Mucosa of descending colon (tissue), 3 donors: ENCODE results near the gene TMEM17. TPM values are rescaled to one million over a fixed set of nuclear protein-coding genes. Genes with fewer than 3 reads are reported as not detected.
A peak's percentile ranks its signal among the peaks of the same experiment; 100 is the strongest.

Experiments used
- ATAC-seq: fragments of 200-7000 bp; cut with Tn5 transposase; one replicate; pipeline ENCODE4 v1.9.1; 2020; ENCODE audit warnings: mild to moderate bottlenecking, moderate library complexity
- DNase-seq, 3 donors: peaks; one replicate each; pipeline ENCODE4 v3.0.0-alpha.2; 2020
- H3K36me3 ChIP-seq: fragments of 200-600 bp; one replicate; pipeline ENCODE4 v1.8.0; 2021; ENCODE audit warnings: low read depth, mild to moderate bottlenecking
- H3K4me1 ChIP-seq: fragments of 200-600 bp; one replicate; pipeline ENCODE4 v1.8.0; 2021; ENCODE audit warnings: low read depth, mild to moderate bottlenecking
- H3K4me3 ChIP-seq: fragments of 200-600 bp; one replicate; pipeline ENCODE4 v1.8.0; 2021; ENCODE audit warnings: mild to moderate bottlenecking
- H3K9me3 ChIP-seq: fragments of 200-600 bp; one replicate; pipeline ENCODE4 v1.8.0; 2021; ENCODE audit warnings: mild to moderate bottlenecking
- CTCF ChIP-seq: fragments of 200-600 bp; IDR thresholded peaks from one replicate; pipeline ENCODE4 v1.8.0; 2022; ENCODE audit warnings: antibody characterized with exemption, mild to moderate bottlenecking
- intact Hi-C, 2 donors: fragments of 100-400 bp; cut with DNase I in 1 of 2; cut with micrococcal nuclease in 1 of 2; formaldehyde crosslinking; loops; one replicate each; pipeline versions ENCODE4 v1.11.0 to v1.11.1; 2022; cut with DNase I, micrococcal nuclease
- total RNA-seq, 3 donors: library from RNA; stranded (reverse); fragmentation: NEBNext Ultra II Directional in 2 of 3; extraction: Animal tissue kit (Norgen Biotek cat#: 25700) in 2 of 3; gene quantifications; one replicate each; pipeline versions ENCODE4 v1.2.1 to v1.2.4, GENCODE V29; 2021 to 2023
- donor health status: DM: no; HTN: no; CAD: no; lungs with moderate emphysema.
- donor health status: DM: no; HTN: no; CAD: no.
- donor health status: DM: no; HTN: yes; CAD: no.

The TMEM17 gene
- total RNA-seq, 3 donors from 2014 or later: 0.61 to 1.2 (median 0.70) TPM

- DNase-seq (no peak), ATAC-seq (no peak)
- TF ChIP-seq CTCF: no peak
- peaks cover 3% of the 10 kb centered on the region for H3K4me1 ChIP-seq
- intact Hi-C loops: no loop called here
- no peaks in the 10 kb centered on the region for H3K36me3 ChIP-seq
- no peaks in the 10 kb centered on the region for H3K9me3 ChIP-seq
- no peak overlapping the region for H3K4me3 ChIP-seq
Measured at GRCh38 chr2:62482558-62483352, 23.2 kb downstream of the TMEM17 start.

- intact Hi-C loops: no loop called here
- Histone ChIP-seq H3K36me3 (no peaks in the 10 kb centered on the region), H3K4me3 (no peak overlapping the region)
Measured at GRCh38 chr2:62479917-62480316, 26.1 kb downstream of the TMEM17 start.

DNA sequence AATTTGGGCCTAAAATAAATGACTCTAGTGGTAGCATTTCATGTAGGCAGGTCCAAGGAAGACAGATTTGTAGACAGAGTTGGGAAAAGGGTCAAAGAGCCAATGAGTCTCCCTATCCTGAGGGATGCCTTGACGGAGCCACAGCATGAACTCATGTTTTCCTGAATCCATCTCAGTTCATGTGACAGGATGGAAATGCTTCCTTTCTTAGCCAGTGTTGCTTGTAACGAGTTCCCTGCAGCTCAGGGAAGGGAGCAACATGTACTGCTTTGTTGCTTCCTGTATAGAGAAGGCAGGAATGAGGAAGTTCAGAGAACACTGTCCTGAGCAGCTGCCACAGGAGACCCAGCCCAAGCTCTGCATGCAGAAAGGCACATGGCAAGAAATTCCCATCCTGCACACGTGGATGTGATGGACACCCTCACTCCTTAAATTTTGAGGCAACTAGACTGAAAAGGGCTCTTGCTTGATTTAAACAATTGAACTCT, 27.9 kb downstream of the TMEM17 start:
- no peak for TF ChIP-seq CTCF
- intact Hi-C loops: no loop called here
- Histone ChIP-seq H3K9me3 (no peaks in the 10 kb centered on the region), H3K4me1 (peaks cover 3% of the 10 kb centered on the region), H3K36me3 (no peaks in the 10 kb centered on the region), H3K4me3 (no peak overlapping the region)
- peak in 1 of 3 donors; percentile 22 for DNase-seq
- ATAC-seq: peak; percentile 93

More at GRCh38 chr2:62479917-62480316, 26.1 kb downstream of the TMEM17 start:
- Histone ChIP-seq H3K9me3 (no peaks in the 10 kb centered on the region), H3K4me1 (peaks cover 3% of the 10 kb centered on the region)
- no peak for TF ChIP-seq CTCF
- ATAC-seq: no peak
- no peak for DNase-seq

DNA sequence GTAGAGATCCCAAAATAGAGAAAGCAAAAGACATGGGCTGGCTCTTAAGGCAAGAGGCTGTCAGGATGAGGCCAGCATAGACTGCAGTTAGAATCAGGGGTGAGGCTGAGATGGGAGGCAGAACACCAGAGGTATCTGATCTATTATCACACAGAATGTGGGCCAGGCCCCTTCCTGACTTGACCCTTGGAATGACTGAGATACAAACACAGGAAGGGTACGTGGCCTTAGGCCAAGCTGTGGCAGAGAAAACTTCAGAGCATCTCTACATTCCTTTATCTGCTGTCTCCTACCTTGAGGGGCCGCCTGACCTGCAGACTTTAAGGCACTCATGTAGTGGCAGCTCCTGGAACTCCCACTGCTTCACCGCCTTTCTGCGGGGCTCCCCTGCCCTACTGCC, 28.4 kb downstream of the TMEM17 start:
- DNase-seq: no peak
- ATAC-seq: no peak
- peaks cover 3% of the 10 kb centered on the region for H3K4me1 ChIP-seq
- TF ChIP-seq CTCF: no peak
- intact Hi-C loops: no loop called here
- H3K4me3 ChIP-seq: no peak overlapping the region
- no peaks in the 10 kb centered on the region for H3K36me3 ChIP-seq
- no peaks in the 10 kb centered on the region for H3K9me3 ChIP-seq

DNA sequence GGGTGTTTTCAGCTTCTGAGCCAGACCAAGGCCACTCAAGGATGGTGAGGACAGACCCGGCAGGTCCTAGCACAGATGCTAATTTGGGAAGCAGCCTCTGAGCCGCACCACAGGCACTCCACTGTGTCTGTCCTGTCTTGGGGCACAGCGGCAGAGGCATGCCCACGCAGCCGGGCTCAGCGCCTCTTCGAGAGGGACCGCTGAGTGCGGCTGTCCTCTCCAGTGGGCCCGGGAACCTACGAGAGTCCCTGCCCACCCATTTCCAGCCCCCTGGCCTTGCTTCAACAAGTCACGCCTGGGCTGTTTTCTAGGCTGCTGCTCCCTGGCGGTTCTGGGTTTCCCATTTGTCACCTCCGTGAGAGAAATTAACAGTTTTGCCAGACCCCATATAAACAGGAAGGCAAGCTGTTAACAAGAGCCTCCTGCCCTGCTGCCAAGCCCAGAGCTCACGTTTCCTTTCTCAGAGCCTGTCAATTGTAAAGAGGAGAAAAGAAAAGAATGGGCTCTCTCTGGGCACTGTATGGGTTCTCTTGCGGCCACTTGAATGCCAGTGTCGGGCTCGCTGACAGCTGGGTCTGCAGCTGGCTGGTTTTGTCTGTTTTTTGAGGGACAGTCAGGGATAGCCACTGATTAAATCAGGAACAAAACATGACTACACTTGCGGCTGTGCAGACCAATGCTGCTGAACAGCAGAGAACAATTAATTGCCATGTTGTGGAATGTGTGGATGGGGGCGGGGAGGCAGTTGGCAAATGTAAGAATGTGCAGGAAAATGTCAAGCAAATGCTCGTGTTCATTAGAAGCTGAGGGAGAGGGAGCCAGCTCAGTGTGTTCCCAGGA, 30.6 kb downstream of the TMEM17 start:
- peak; percentile 9 for ATAC-seq

More for the DNA sequence above, 30.6 kb downstream of the TMEM17 start:
- Histone ChIP-seq H3K36me3 (no peaks in the 10 kb centered on the region), H3K9me3 (no peaks in the 10 kb centered on the region), H3K4me3 (no peak overlapping the region), H3K4me1 (peaks cover 3% of the 10 kb centered on the region)
- intact Hi-C loops: no loop called here
- no peak for DNase-seq
- TF ChIP-seq CTCF: no peak
